ENCODE data around the gene ADAMTS2.
"Not testable (repeated sequence)": the region's sequence is repeated elsewhere in the genome, so short reads cannot be mapped to it uniquely, and the experiment has no call there.

The ADAMTS2 gene

GRCh38 chr5:179287631-179288030 is 57.6 kb downstream of the ADAMTS2 start:
- Histone ChIP-seq H3K27me3 (ENCODE audit: control insufficient read depth in 1 of 2, insufficient read depth in 1 of 2, low read length in 2 of 2) (no peaks in the 10 kb centered on the region), H2BK15ac (ENCODE audit: low read depth, poor library complexity, severe bottlenecking) (peak overlapping the region; percentile 23), H3K18ac (ENCODE audit: low read depth in 1 of 2, low read length in 2 of 2) (peak overlapping the region; percentile 46 to 62), H2BK5ac (ENCODE audit: low read depth, low read length, poor library complexity, severe bottlenecking) (no peak overlapping the region), H3K79me1 (replicated peaks; ENCODE audit: low read length, poor library complexity, severe bottlenecking) (no peaks in the 10 kb centered on the region), H3K27ac (ENCODE audit: low read length, poor library complexity, severe bottlenecking) (no peak overlapping the region), H4K8ac (ENCODE audit: low read length) (peak overlapping the region; percentile 54), H2AK5ac (ENCODE audit: low read length, severe bottlenecking) (no peak overlapping the region), H3K36me3 (ENCODE audit: control insufficient read depth in 1 of 2, insufficient read depth in 2 of 2, low read depth in 1 of 2, low read length in 2 of 2) (peaks cover 0 to 6% of the 10 kb centered on the region in 2 experiments), H3K4me1 (ENCODE audit: control insufficient read depth, insufficient read depth, low read depth, low read length) (peaks cover 4% of the 10 kb centered on the region), H2BK120ac (ENCODE audit: low read depth, low read length) (no peak overlapping the region), H4K91ac (ENCODE audit: low read length) (peak overlapping the region; percentile 75), H3K9me3 (ENCODE audit: control insufficient read depth, low read length) (no peaks in the 10 kb centered on the region), H3K9ac (ENCODE audit: low read length) (no peak overlapping the region), H3K4ac (ENCODE audit: low read depth in 1 of 2, low read length in 2 of 2) (peak overlapping the region in 1 of 2 experiments; percentile 81), H3K4me2 (ENCODE audit: low read length, poor library complexity, severe bottlenecking) (no peak overlapping the region), H2BK12ac (ENCODE audit: low read length in 2 of 2) (peak overlapping the region in 1 of 2 experiments; percentile 91), H2AFZ (ENCODE audit: low read depth, low read length) (no peak overlapping the region), H3K4me3 (ENCODE audit: insufficient read depth in 1 of 2, low read depth in 1 of 2, low read length in 2 of 2) (no peak overlapping the region), H3K14ac (ENCODE audit: low read length in 2 of 2) (peak overlapping the region in 1 of 2 experiments; percentile 86), H3K23ac (ENCODE audit: low read length in 2 of 2) (no peak overlapping the region)
- DNase-seq = no peak
- 94% methylated on average over 10 of the region's 10 CpGs for WGBS

GRCh38 chr5:179287071-179287470 is 58.2 kb downstream of the ADAMTS2 start:
- Histone ChIP-seq H3K36me3 (ENCODE audit: control insufficient read depth in 1 of 2, insufficient read depth in 2 of 2, low read depth in 1 of 2, low read length in 2 of 2) (peaks cover 0 to 6% of the 10 kb centered on the region in 2 experiments), H4K91ac (ENCODE audit: low read length) (peak overlapping the region; percentile 75), H3K4ac (ENCODE audit: low read depth in 1 of 2, low read length in 2 of 2) (peak overlapping the region; percentile 79 to 81), H3K27me3 (ENCODE audit: control insufficient read depth in 1 of 2, insufficient read depth in 1 of 2, low read length in 2 of 2) (no peaks in the 10 kb centered on the region), H2AFZ (ENCODE audit: low read depth, low read length) (no peak overlapping the region), H3K4me3 (ENCODE audit: insufficient read depth in 1 of 2, low read depth in 1 of 2, low read length in 2 of 2) (no peak overlapping the region), H2BK5ac (ENCODE audit: low read depth, low read length, poor library complexity, severe bottlenecking) (no peak overlapping the region), H2AK5ac (ENCODE audit: low read length, severe bottlenecking) (no peak overlapping the region), H2BK120ac (ENCODE audit: low read depth, low read length) (no peak overlapping the region), H3K23ac (ENCODE audit: low read length in 2 of 2) (no peak overlapping the region), H2BK12ac (ENCODE audit: low read length in 2 of 2) (peak overlapping the region; percentile 82 to 91), H4K8ac (ENCODE audit: low read length) (no peak overlapping the region), H3K9ac (ENCODE audit: low read length) (no peak overlapping the region), H3K18ac (ENCODE audit: low read depth in 1 of 2, low read length in 2 of 2) (peak overlapping the region; percentile 48 to 62), H3K4me2 (ENCODE audit: low read length, poor library complexity, severe bottlenecking) (no peak overlapping the region), H2BK15ac (ENCODE audit: low read depth, poor library complexity, severe bottlenecking) (peak overlapping the region; percentile 29), H3K27ac (ENCODE audit: low read length, poor library complexity, severe bottlenecking) (no peak overlapping the region), H3K4me1 (ENCODE audit: control insufficient read depth, insufficient read depth, low read depth, low read length) (peaks cover 4% of the 10 kb centered on the region), H3K79me1 (replicated peaks; ENCODE audit: low read length, poor library complexity, severe bottlenecking) (no peaks in the 10 kb centered on the region), H3K14ac (ENCODE audit: low read length in 2 of 2) (peak overlapping the region in 1 of 2 experiments; percentile 57), H3K9me3 (ENCODE audit: control insufficient read depth, low read length) (no peaks in the 10 kb centered on the region)
- DNase-seq = no peak
- 90% methylated on average over 13 of the region's 13 CpGs for WGBS

DNA sequence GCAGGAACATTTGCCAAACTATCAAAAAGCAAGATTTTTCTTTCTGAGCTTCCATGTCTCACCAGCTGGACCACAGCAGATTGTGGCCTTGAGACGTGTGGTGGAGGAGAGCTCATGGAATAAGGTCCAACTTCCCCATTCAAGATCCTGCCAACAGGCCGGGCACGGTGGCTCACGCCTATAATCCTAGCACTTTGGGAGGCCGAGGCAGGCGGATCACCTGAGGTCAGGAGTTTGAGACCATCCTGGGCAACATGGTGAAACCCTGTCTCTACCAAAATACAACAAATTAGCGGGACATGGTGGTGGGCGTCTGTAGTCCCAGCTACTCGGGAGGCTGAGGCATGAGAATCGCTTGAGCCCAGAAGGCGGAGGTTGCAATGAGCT is 59.5 kb downstream of the ADAMTS2 start:
- Histone ChIP-seq H3K9ac (ENCODE audit: low read length) (peak overlapping the region; percentile 69), H3K18ac (ENCODE audit: low read depth in 1 of 2, low read length in 2 of 2) (peak overlapping the region in 1 of 2 experiments; percentile 73), H2BK12ac (ENCODE audit: low read length in 2 of 2) (peak overlapping the region; percentile 65 to 77), H3K4me3 (ENCODE audit: insufficient read depth in 1 of 2, low read depth in 1 of 2, low read length in 2 of 2) (peak overlapping the region in 1 of 2 experiments; percentile 58), H4K91ac (ENCODE audit: low read length) (peak overlapping the region; percentile 3), H3K4ac (ENCODE audit: low read depth in 1 of 2, low read length in 2 of 2) (peak overlapping the region in 1 of 2 experiments; percentile 24)
- H3K27ac ChIP-seq (ENCODE audit: low read length, poor library complexity, severe bottlenecking); H3K27me3 ChIP-seq (ENCODE audit: control insufficient read depth in 1 of 2, insufficient read depth in 1 of 2, low read length in 2 of 2); H3K14ac ChIP-seq (ENCODE audit: low read length in 2 of 2); H3K23ac ChIP-seq (ENCODE audit: low read length in 2 of 2); H4K8ac ChIP-seq (ENCODE audit: low read length); H2BK5ac ChIP-seq (ENCODE audit: low read depth, low read length, poor library complexity, severe bottlenecking); H2AFZ ChIP-seq (ENCODE audit: low read depth, low read length); H3K9me3 ChIP-seq (ENCODE audit: control insufficient read depth, low read length); H3K4me1 ChIP-seq (ENCODE audit: control insufficient read depth, insufficient read depth, low read depth, low read length); DNase-seq; H3K36me3 ChIP-seq (ENCODE audit: control insufficient read depth in 1 of 2, insufficient read depth in 2 of 2, low read depth in 1 of 2, low read length in 2 of 2); H2BK120ac ChIP-seq (ENCODE audit: low read depth, low read length); H3K79me1 ChIP-seq (replicated peaks; ENCODE audit: low read length, poor library complexity, severe bottlenecking); H3K4me2 ChIP-seq (ENCODE audit: low read length, poor library complexity, severe bottlenecking); H2AK5ac ChIP-seq (ENCODE audit: low read length, severe bottlenecking); H2BK15ac ChIP-seq (ENCODE audit: low read depth, poor library complexity, severe bottlenecking): not testable (repeated sequence)
- WGBS = 86% methylated on average over 11 of the region's 11 CpGs

DNA sequence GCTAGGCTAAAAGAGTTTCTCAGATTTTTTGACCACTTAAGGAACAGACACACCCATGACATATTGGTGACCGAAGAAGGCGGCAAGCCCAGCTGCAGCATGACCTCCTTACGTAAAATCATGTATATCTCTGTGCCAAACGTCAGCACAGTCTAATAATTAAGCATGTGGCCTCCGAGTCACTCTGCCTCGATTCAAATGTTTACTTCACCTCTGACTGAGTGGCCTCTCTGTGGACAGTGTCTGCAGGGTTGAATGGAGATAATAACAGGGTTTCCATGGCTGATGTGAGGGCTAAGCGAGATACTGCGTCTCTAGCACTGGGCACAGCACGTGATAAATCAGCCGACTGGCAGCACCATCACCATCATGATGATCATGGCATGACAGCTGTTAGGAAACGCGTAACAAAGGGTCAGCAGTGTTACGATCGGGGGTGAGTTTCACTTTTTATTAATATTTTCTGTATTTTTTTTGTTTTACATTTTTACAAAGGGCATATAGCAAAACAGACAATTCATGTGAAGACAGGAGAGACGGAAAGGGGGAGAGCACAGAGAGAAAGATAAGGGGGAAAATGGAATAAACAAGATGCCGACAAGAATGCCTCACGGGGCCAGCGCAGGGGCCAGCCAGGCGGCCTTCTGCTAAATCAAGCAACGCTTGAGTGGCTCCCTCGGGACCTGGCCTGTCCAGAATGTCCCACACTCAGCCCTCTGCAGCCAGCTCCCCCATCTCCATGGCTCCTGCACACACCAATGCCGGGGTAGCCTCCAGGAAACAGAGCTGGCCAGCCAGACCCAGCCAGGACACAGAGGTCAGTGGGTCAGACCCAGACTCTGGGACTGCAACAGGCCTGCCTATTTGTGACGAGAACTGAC is 60.3 kb downstream of the ADAMTS2 start:
- Histone ChIP-seq H2AK5ac (ENCODE audit: low read length, severe bottlenecking) (no peak overlapping the region), H3K4me3 (ENCODE audit: insufficient read depth in 1 of 2, low read depth in 1 of 2, low read length in 2 of 2) (peak overlapping the region in 1 of 2 experiments; percentile 58), H3K36me3 (ENCODE audit: control insufficient read depth in 1 of 2, insufficient read depth in 2 of 2, low read depth in 1 of 2, low read length in 2 of 2) (peaks cover 0 to 6% of the 10 kb centered on the region in 2 experiments), H2BK5ac (ENCODE audit: low read depth, low read length, poor library complexity, severe bottlenecking) (no peak overlapping the region), H3K9ac (ENCODE audit: low read length) (peak overlapping the region; percentile 69), H4K91ac (ENCODE audit: low read length) (peak overlapping the region; percentile 90), H3K79me1 (replicated peaks; ENCODE audit: low read length, poor library complexity, severe bottlenecking) (no peaks in the 10 kb centered on the region), H3K18ac (ENCODE audit: low read depth in 1 of 2, low read length in 2 of 2) (peak overlapping the region; percentile 92 to 96), H3K14ac (ENCODE audit: low read length in 2 of 2) (peak overlapping the region in 1 of 2 experiments; percentile 88), H2BK120ac (ENCODE audit: low read depth, low read length) (peak overlapping the region; percentile 27), H3K4me2 (ENCODE audit: low read length, poor library complexity, severe bottlenecking) (no peak overlapping the region), H2BK12ac (ENCODE audit: low read length in 2 of 2) (peak overlapping the region; percentile 73 to 83), H3K27ac (ENCODE audit: low read length, poor library complexity, severe bottlenecking) (no peak overlapping the region), H2BK15ac (ENCODE audit: low read depth, poor library complexity, severe bottlenecking) (peak overlapping the region; percentile 73), H4K8ac (ENCODE audit: low read length) (peak overlapping the region; percentile 95), H3K27me3 (ENCODE audit: control insufficient read depth in 1 of 2, insufficient read depth in 1 of 2, low read length in 2 of 2) (no peaks in the 10 kb centered on the region), H3K4ac (ENCODE audit: low read depth in 1 of 2, low read length in 2 of 2) (peak overlapping the region; percentile 47 to 49), H3K4me1 (ENCODE audit: control insufficient read depth, insufficient read depth, low read depth, low read length) (peaks cover 4% of the 10 kb centered on the region), H3K9me3 (ENCODE audit: control insufficient read depth, low read length) (no peaks in the 10 kb centered on the region), H2AFZ (ENCODE audit: low read depth, low read length) (peak overlapping the region; percentile 49), H3K23ac (ENCODE audit: low read length in 2 of 2) (peak overlapping the region in 1 of 2 experiments; percentile 85)
- DNase-seq = peak; percentile 81
- 6% methylated on average over 19 of the region's 23 CpGs for WGBS
